Midbrain (tissue), 1 donor: ENCODE results near the gene ERCC4.
"Not testable (repeated sequence)": the region's sequence is repeated elsewhere in the genome, so short reads cannot be mapped to it uniquely, and the experiment has no call there.

Source experiments
- DNase-seq: peaks from one replicate; lab custom pipeline; 2025; lab: John Stamatoyannopoulos, UW

Gene ERCC4

DNA sequence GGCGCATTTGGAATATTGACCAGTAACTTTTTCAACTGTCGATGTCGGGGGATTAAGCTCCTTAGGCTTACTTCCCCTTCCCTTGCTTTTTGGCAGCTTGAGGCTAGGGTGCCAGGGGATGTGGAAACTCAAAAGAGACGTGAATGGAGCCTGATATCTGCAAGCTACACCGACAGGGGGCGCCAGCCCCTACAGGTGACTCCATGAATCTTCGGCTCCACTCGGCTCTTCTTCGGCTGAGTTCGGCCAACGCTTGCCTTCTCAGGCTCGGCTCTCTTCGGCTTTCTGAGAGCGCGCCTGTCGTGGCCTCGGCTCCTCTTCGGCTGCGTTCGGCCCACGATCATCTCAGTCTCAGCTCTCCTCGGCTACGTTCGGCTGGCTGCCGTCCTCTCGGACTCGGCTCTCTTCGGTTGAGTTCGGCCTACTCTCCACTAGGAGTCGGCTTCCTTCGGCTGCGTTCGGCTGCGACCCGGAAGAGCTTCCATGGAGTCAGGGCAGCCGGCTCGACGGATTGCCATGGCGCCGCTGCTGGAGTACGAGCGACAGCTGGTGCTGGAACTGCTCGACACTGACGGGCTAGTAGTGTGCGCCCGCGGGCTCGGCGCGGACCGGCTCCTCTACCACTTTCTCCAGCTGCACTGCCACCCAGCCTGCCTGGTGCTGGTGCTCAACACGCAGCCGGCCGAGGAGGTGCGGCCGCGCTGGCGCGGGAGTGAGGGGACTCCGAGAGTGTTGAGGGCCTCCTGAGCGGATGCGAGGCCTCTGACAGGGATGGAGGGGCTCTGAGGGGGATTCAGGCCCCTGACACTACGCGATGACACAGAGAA lies at the start of gene ERCC4:
Gene ERCC4 (plus strand): TSS at position 472 of the 827 bp plus-strand sequence. CDS start 12 bp downstream, at position 484.
- DNase-seq = peak; percentile 99

DNA sequence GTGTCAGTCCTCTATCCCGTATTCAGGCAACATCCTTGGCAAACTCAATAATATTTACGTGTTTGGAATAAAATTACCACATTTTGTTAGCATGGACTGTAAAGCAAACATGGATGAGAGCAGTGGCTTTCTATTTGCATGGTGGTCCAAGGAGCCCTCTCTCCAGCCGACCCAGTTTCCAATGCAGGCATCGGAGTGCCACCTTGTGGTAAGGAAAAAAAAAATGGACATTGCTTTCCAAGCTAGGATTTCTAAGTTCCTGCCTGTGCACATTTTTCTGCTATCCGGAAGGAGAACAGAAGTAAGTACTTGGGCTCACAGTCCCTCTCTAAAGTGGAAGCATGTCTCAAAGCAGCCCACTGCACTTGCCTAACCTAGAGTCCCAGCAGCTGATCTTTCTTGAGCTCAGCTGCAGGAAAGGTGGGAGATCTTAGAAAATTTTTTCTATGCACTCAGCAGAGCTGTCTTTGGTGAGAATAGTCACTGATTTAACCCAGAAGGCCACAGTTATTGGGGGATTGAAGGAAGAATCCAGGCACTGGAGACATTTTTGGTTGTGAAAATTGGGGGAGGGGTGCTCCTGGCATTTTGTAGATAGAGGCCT lies 46.0 kb upstream of the ERCC4 start:
- DNase-seq = peak; percentile 1

DNA sequence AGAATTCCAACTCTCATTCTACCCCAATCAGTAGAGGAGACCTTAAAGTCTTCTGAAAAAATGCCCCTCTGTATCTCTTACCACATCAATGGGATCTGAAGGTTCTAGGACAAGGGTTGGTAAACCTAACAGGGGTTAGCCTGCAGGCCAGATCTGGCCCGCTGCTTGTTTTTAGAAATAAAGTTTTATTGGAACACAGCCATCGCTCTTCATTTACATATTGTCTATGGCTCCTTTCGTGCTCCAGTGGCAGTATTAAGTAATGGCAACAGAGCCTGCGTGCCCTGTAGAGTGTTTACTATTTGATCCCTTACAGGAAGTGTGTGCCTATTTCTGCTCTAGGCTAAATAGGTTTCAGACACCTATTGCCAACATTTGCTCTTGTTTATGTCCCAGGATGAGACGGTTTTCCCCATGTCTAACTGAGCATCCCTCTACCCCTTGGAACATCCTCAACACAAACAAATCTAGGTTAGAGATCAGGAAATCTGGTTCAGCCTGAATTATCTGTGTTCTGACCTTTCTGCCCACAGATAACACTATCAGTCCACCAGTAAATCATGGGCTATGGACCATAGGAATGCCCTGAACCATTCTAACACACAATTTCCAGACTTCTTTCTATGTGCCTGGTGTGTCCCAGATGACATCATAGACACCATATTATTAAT lies 44.2 kb upstream of the ERCC4 start:
- DNase-seq = no peak

DNA sequence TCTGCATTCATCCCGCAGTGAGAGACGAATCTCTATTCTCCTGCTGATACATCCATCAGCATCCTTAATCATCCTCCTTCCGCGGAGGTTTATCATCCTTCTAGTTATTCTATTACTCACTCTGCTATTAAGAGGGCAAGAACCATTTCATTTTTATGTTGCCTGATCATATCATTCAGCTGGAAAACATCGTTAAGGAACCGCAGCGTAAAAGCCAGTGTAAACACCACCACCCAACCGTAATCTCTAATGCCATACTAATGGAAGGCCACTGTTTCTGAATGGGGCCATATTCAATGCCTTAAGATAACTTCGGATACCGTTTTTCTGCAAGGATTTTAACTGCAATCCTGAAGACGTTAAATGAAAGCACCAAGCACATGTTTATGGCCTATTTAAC lies 36.7 kb upstream of the ERCC4 start:
- DNase-seq = no peak

DNA sequence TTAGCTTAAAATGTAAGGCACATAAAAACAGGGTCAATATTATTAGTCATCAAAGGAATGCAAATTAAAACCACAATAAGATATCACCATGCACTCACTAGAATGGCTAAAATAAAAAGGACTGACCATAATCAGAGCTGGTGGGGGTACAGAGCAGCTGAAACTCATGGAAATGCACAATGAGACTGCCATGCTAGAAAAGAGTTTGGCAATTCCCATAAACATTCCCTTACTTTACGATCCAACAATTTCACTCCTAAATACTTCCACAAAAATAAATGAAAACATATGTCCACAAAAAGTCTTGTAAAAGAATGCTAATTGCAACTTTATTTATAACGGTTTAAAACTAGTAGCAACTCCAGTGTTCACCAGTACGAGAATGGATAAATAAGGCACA lies 36.1 kb upstream of the ERCC4 start:
- DNase-seq = no peak

DNA sequence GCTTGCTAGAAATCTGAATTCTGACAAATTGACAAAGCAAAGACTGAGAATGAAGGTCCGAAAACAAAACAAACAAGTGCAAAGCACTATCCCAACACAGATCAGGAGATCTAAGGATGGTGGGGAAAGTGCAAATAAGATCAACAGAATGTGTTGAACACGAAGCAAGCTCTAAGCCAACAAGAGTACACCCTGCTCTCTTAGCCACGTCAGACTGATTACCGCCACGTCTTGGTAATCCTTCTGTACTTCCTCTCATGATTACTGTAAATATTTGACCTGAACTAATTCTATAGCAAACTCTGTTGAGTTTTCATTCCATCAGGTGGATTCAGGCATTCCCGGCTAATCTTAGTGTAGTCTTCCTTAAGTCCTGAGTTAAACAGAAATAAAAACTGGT lies 34.3 kb upstream of the ERCC4 start:
- DNase-seq = no peak

DNA sequence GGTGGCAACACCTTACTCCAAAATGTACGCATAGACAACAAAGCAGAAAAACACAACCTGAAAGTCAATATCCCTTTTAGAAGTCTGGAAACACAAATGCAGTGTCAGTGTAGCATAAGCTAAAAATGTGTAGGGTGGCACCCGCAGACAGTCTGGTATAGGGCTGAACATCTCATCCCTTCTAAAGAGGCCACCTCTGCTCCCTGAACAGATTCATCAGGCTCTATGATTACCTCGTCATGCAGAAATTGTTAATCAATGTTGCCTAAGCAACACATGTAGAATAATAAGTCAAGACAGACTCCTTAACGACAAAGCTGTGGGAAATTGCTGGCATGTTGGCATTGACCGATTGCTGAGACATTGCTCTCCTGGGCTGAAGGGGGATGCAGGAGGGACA lies 33.3 kb upstream of the ERCC4 start:
- DNase-seq = no peak

DNA sequence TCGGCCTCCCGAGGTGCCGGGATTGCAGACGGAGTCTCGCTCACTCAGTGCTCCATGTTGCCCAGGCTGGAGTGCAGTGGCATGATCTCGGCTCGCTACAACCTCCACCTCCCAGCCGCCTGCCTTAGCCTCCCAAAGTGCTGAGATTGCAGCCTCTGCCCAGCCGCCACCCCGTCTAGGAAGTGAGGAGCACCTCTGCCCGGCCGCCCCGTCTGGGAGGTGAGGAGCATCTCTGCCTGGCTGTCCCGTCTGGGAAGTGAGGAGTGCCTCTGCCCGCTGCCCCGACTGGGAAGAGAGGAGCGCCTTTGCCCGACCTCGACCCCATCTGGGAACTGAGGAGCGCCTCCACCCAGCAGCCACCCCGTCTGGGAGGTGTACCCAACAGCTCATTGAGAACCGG lies 30.6 kb upstream of the ERCC4 start:
- not testable (repeated sequence) for DNase-seq

DNA sequence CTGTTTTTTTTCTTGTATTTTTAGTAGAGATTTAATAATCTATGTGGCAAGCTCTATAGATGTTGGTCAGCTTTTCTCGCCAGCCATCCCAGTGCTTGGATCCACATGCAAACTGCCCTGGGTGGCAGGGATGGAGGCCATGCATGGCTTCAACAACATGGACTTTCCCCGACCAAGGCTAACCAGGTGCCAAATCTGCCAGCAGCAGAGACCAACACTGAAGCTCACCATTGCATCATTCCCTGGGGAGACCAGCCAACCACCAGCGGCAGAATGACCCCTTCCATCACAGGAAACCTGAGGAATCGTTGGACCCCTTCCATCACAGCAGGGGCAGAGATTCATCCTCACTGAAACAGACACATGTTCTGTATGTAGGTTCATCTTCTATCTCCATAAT lies 27.7 kb upstream of the ERCC4 start:
- DNase-seq = no peak

DNA sequence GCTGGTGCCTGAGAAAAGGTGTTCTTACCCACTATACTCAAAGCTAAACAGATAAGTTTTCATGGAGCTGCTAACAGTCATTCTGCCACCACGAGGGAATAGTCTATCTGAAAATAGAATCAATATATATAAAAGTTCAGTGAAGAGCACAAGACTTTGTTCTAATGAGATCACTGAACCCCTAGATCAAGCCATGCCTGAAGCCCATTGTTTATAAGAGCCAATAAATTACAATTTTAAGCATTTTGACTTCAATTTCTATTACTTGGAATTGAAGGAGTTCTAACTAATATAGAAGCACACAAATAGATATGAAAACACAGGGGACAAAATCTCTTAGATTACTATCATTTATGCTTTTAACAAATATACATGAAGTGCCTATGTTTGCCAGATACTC lies 24.4 kb upstream of the ERCC4 start:
- DNase-seq = no peak

DNA sequence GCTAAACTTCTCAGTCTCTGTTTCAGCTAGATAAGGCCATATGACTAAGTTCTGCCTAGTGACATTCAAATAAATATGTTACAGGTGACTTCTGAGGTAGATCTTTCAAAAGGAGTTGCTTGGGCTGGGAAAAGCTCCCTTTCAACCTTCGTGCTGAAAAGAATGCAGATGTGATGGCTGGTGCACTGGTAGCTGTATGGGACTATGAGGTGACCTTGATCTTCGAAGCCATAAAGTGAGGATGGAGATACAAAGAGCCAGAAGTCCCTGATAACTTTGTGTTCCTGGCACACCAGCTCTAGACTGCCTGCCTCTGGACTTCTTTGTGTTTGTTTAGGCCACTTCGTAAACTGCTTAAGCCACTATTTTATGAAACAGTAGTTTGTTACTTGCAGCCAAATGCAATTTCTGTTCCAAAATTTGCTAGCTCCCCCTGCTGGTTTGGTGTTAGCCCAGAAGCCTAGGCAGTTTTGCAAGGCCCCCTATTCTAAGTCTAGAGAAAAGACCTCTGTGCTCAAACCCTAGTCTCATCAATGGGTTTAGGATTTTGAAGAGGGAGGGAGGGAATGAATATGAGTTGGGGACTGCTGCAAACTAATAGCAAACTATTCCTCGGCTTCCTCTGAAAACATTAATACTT lies 23.3 kb upstream of the ERCC4 start:
- DNase-seq = no peak

DNA sequence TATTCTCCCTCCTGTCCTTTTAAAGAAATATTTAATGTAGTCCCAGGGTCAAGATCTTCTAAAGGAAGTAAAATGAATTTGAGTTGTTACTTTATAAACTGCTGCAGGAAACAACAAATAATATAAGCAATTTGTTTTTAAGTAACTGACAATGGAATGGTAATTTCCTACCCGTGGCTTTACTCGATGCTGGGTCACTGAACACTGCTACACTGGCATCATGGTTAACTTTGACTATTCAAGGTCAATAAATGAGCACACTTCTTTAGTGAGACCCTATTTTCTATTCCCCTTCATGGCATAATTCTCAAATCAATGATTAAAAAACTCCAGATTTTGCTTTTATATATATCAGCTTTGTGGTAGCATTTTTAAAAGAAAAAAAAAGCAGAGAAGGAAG lies 22.1 kb upstream of the ERCC4 start:
- DNase-seq = no peak

DNA sequence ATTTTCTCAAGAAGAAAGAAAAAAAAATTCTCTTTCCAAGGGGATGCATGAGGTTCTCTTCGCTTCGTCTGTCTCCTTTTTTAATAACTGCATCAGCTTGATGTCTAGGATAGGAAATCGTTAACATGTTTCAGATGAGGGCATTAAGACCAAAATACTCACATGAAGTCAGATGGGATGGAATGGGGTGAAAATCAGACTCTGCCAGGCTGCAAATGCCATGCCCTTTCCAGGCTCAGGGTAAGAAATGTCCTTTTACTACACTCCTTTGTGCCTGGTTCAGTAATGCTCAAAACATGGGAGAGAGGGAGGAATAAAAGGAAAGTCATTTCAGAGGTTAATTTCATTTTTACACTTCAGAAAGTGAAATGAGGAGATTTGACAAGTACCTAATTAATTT lies 21.7 kb upstream of the ERCC4 start:
- no peak for DNase-seq

DNA sequence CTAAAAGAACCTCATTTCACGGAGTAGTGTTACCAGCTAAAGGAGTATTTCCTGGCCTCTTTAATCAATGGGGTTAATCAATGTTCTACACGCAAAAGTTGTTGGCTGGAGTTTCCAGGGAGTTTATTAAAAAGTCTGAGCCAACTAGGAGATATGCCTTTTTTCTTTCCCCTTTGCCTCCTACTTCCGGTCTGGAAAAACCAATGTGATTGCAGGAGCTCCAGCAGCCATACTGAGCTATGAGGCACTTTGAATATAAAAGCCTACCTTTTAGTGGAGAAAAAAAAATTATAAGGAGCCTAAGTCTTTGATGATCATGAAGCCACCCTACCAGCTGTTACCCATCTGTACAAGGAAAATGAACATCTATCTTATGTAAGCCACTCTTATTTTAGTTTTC lies 17.9 kb upstream of the ERCC4 start:
- DNase-seq = no peak

DNA sequence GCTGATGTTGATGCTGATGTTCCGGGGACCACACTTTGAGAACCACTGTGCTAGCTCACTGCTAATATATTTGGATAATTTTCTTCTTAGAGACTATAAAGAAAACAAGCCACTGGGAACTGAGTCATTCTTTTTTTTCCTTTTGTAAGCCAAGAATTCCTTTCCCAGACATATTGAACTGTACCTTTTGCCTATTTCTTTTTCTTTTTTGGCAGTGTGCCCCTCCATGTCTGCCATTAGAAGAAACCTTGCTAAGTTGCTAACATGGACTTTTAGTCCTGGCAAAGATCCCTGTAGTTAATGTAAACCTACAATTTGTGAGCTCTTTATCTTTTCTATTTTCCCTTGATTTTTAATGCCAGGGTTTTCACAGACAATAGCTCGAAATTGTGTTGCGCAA lies 17.3 kb upstream of the ERCC4 start:
- no peak for DNase-seq

DNA sequence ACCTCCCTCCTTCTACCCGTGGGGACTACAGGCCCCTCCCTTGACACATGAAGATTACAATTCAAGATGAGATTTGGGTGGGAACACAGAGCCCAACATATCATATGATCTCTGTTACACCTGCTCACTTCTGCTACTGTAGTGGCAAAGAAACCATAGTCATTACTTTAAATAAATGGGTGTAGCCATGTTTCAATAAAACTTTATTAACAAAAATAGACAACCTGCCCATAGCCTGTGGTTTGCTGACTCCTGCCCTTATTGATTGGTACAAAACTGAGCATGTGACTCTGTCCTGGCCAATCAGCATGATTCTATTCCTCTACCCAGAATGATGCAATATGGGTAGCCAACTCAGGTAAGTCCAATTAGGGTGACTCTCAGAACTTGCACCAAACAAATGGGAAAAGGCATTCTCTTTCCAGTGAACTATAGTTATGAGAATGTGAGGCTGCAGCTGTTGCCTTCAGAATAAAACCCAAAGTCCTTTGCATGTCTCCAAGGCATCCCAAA lies 15.7 kb upstream of the ERCC4 start:
- no peak for DNase-seq

DNA sequence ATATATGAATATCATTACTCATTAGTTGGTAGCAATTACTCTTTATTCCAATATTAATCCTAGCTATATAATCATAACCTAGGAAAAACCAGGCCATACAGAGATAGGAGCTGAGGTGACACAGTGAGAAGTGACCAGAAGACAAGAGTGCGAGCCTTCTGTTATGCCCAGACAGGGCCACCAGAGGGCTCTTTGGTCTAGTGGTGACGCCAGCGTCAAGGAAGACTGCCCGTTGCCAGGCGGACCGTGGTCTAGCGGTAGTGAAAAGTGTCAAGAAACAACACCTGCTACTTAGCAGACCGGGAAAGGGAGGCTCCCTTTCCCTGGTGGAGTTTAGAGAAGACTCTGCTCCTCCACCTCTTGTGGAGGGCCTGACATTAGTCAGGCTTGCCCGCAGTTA lies 15.1 kb upstream of the ERCC4 start:
- not testable (repeated sequence) for DNase-seq

DNA sequence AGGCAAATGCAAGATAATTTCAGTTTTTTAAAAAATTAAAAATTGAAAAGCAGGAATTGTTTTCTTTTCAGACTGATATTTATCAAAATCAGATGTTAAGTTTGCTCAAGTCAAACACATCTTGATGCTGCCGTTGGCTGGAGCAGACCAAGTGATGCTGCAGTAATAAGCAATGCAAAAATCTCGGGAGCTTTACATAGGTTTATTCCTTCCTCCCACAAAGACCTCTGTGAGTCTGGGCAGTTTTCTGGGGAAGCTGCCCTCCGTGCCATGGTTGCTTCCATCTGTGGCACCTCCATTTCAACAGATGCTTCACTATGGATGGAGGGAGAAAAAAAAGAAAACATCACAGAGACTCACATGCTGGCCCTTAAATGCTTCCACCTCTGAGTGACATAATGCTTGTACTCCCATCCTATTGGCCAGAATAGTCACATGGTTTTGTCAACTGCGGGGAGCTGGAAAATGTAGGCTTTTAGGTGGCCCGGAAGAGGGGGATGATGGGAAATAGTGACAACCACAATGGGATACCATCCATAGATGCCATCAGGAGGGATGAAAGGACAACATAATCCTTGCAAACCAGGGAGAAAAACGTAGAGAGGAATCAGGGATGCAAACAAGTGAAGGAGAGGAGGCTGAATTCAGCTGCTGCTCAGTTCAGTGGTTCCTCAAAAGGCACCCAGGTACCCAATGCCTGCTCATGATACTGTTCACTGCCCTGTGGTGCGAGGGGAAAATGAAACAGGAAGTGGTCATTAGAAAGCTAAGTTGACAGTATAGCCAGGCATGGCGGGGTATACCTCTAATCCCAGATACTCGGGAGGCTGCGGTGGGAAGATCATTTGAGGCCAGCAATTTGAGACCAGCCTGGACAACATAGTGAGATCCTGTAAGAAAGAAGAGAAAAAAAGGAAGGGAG lies 13.5 kb upstream of the ERCC4 start:
- DNase-seq = no peak

DNA sequence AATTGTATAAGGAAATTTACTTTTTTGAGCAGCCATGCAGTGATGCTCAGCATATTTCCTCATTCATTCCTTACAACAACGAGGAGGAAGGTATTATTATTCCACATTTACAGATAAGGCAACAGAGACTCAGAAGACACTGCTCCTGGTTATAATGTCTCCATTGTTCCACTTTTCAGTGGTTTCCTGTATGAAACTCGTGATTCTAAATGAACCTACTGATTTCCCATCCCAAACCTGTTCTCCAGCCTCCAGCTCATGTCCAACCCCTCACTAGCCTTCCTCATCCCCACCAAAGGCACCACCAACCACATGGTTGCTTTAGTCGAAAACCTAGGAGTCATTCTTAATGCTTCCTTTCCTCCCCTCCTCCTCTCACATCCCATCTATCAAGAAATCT lies 12.5 kb upstream of the ERCC4 start:
- no peak for DNase-seq

DNA sequence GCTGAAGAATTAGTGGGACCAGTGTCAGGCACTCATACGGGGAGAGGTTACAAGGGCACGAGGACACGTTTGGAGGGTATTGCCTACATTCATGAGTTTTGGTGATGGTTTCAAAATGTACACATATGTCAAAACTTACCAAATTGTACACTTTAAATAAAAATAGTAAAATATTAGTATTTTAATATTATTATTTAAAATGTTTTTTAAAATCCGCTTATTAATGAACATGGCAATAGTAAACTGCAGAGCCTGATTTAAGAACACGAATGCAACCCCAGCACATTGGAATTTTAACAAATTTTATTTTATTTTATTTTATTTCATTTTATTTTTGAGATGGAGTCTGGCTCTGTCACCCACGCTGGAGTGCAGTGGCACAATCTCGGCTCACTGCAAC lies 10.9 kb upstream of the ERCC4 start:
- no peak for DNase-seq

DNA sequence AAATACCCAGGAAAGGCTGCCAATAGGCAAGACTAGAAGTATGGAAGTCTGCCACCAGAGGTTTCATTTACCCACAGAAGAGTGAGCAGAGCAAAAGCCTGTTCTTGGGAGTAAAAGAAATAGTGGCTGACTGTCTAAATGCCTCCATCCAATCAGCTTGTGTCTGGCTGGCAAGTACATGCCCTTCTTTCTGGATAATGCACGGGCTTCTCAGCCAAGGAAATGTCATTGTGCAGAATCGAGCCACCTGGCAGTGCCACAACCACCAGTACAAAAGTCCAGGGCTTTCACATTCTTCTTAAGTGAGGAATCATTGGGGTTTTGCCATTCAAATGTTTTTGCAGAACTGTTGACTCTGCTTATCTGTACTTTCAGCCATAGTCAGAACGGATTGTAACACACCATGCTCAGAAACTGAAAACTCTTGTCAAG lies 10.1 kb upstream of the ERCC4 start:
- DNase-seq = peak; percentile 60
